RKO (cell line): ENCODE results near the gene PTP4A2.

ENCODE experiments used
- DNase-seq: peaks from one replicate; pipeline ENCODE4 v3.0.0-alpha.2; 2016; ENCODE audit warnings: low spot score

PTP4A2 gene

DNA sequence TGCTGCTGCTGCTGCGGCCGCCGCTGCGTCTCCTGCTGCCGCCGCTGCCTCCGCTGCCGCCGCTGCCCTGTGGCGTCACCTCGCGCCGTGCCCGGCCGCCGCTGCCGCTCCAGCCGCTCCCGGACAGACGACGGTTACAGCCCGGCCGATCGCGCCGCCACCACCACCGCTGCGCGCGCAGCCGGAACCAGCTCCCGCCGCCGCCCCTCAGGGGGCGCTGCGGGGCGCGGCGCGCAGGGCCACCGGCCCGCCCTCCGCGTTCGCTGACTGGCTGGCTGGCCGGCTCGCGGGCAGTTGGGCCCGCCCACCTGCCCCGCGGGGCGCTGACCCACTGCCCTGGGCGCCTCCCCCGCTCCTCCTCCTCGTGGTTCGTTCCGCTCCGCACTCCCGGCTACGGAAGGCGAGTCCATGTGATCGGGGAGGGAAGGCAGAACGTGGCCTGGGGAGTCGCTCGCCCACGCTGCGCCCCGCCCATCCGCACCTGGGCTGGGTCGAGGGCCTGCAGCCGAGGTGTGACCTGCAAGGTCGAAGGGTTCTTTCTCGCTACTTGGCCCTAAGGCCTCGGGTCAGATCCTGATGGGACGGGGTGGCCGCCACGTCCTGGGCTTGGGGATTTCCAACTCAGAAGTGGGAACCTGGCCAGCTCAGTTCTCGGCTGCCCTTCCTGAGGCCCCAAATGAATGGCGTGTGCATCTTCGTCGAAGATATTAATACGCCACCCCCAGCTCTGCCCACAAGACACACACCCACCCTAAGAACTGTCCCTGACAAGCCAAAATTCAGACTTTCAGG, at the start of gene PTP4A2:
Gene PTP4A2 (minus strand): TSS at position 185 of the 792 bp plus-strand sequence. CDS start 19,303 bp downstream, outside the sequence.
- DNase-seq: peak; percentile 95

- DNase-seq: no peak
Observed at GRCh38 chr1:31987135-31987619, 49.0 kb upstream of the PTP4A2 start.

GRCh38 chr1:31985430-31985829, 47.3 kb upstream of the PTP4A2 start:
- no peak for DNase-seq

DNA sequence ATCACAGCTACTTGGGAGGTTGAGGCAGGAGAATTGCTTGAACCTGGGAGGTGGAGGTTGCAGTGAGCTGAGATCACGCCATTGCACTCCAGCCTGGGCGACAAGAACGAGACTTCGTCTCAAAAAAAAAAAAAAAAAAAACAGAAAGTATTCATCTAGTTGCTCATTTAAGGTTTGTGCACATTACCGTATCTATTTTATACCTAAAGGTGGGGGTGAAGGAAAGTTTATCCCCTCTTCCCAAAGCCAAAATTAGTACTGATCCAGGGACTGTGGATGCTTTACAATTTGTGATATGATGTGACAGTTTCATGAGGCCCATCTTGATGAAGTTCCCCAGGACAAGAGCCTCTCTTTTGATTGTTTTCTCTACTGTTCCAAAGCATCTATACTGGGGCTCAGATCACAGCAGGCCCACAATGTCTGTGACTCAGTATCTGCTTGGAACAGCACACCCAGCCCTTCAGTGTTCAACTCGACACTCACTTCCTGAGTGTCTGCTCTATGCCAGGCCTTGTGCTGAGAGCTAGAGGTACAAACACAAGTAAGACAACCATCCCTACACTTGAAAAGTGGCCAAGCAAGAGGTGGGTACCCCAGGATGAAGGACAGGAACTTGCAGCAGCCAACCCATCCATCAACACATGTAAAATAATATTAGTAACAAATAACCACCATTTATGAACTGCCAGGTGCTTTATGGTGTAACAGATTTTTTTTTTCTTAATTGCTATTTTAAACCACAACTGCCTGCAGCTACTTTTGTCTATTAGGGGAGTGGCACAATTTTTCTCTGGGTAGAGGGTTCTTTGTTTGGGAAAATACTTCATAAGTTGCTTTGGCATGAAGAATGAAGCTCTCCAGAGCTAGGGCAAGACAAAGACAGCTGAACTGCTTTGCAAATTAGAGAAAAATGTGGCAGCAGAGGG, 46.5 kb upstream of the PTP4A2 start:
- no peak for DNase-seq

DNA sequence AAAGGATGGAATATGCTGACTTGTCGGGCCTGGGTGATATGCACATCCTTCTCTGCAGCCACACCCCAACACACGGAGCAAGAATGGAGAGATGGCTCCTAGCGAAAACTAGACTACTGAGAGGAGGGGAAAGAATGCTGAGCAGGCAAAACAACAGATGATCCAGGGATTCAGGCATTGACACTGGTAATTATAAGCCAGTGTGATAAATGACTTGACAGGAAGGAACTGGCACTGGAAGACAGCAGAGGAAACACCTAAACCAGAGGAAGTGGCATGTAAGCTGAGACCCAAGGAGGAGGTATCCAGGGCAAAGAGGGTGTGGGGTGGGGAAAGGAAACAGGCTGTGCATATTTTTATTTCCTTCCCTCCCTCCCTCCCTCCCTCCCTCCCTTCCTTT, 43.8 kb upstream of the PTP4A2 start:
- no peak for DNase-seq

DNA sequence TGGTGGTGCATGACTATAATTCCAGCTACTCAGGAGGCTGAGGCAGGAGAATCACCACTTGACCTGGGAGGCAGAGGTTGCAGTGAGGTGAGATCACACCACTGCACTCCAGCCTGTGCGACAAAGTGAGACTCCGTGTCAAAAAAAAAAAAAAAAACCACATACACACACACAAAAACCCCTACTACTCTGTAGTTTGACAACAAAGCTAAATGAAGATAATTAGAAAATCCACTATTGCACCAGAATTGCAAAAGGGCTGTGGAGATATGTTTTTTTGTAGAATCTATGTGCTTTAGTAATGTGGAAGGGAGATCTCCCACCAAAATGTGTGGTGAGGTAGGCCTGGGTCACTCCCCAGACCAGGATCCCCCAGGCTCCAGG, 43.3 kb upstream of the PTP4A2 start:
- DNase-seq: no peak

DNA sequence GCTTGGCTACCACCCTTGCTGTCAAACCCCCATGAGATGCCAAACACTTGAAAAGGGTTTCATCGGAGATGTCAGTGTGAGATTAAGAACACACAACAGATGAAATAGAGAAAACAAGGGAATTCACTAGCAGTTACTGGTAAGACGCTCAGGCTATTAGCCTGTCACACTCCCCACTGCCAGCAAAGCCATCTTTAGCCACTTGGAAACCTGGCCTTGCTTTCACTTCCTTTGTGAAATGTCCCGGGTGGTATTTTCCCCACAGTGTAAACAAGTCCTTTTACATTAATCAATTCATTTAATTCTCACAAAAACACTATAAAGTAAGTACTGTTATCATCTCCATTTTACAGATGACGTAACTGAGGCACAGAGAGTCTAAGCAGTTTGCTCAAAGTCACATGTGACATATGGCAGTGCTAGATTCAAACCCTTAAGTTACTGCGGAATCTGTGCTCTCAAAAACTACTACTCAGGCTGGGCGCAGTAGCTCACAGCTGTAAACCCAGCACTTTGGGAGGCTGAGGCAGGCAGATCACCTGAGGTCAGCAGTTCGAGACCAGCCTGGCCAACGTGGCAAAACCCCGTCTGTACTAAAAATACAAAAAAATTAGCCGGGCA, 42.8 kb upstream of the PTP4A2 start:
- DNase-seq: no peak

DNA sequence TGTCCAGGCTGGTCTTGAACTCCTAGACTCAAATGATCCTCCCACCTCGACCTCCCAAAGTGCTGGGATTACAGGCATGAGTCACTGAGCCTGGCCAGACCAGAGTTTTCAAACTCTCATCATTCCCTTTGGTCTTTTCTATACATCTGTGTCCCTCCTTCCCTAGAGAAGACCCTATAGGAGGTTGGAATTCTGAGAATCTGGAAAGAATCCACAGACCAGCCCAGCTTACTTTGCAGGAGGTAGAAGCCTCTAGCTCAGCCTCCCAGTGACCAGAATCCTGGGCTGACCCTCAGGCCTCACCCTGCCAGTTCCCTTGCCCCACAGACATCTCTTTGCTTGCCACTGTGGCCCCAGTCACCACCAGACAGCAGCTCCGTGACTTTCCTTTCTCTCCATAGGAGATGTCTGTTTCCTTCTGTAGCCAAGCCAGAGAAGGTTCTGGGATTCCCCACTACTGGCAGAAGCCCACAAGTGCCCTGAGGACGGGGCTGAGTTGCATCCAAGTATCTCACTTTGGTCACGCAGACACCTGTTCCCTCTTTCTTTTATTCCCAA, 40.8 kb upstream of the PTP4A2 start:
- no peak for DNase-seq

DNA sequence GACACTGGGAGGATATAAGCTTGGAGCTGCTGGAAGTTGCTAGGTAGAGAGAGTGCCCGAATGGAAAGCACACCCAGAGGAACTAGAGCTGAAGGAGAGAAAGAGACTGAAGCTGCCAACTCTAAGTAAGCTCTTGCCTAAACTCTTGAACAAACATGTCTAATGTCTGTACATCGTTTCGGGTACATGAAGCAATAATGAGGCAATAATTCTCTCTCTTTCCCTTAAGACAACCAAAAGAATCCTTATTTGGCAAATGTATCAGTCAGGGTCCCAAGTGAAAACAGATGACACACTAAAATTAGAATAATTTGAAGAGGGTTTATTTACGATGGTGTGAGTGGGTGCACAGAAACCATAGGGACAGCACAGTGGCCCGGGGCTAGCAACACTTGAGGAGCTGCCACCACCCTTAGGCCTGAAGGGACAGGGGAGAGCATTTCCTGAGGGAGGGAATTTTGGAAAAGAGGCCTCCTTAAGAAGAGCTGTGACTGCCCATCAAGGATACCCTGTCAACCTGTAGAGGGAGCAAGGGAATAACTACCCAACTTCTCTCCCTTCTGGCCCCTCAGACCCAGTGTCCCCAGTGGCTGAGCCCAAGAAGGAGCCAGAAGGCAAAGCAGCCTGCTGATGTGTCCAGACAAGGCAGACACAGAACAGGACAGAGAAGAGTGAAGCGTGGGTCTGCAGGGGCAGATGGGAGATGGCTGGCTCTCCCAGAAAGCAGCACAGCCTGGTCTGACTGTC, 39.4 kb upstream of the PTP4A2 start:
- peak; percentile 66 for DNase-seq

DNA sequence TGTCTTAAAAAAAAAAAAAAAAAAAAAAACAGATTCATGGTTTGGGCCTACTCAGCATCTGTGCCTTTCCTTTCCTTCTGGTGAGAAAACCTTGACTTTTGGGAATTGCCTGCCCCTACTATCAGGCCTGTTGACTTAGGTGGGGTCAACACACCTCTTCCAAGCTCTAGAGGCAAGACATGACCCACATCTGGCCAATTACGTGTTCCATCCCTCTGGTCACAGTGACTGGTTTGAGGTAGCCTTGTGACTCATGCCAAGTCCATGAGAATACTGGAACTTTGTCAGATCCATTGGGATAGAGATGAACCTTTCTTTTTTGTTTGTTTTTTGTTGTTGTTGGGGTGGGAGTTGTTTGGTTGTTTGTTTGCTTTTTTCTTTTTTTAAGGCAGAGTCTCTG, 38.2 kb upstream of the PTP4A2 start:
- DNase-seq: peak; percentile 39

- no peak for DNase-seq
Observed at GRCh38 chr1:31970873-31971272, 32.7 kb upstream of the PTP4A2 start.

GRCh38 chr1:31961536-31961935, 23.4 kb upstream of the PTP4A2 start:
- DNase-seq: no peak

DNA sequence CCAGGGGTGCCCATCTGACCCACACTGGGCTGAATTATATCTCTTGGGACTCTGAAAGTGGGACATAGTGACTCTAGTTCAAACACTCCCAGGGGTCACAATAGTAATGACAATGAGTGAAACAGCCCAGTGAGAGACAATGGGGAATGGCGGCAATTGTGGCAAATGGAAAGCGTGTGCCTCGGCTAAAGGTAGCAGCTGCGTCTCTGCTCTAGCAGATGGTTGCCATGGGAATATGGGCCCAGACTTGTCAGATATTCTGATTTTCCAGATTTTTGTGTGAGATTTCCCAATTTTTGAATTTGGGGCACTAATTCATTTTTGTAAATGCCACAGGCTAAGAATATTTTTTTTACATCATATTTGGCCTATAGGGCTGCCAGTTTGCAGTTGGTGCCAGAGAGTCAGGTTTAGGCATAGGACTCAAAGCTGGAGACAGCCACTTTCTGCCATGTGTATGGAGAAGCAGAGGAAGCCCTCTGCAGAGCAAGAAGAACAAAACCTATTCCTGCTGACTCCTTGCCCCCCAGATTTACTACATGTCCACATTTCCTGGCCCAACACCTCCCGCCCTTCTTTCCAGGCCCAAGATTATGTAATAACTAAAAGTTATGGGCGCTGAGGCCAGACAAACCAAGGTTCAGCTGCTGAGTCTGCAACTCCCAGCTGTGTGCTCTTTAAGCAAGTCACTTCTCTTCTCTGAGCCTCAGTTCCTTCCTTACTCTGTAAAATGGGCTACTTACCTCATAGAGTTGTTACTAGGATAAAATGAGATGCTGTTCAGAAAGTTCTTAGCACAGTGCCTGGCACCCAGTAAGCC, 21.6 kb upstream of the PTP4A2 start:
- no peak for DNase-seq

DNA sequence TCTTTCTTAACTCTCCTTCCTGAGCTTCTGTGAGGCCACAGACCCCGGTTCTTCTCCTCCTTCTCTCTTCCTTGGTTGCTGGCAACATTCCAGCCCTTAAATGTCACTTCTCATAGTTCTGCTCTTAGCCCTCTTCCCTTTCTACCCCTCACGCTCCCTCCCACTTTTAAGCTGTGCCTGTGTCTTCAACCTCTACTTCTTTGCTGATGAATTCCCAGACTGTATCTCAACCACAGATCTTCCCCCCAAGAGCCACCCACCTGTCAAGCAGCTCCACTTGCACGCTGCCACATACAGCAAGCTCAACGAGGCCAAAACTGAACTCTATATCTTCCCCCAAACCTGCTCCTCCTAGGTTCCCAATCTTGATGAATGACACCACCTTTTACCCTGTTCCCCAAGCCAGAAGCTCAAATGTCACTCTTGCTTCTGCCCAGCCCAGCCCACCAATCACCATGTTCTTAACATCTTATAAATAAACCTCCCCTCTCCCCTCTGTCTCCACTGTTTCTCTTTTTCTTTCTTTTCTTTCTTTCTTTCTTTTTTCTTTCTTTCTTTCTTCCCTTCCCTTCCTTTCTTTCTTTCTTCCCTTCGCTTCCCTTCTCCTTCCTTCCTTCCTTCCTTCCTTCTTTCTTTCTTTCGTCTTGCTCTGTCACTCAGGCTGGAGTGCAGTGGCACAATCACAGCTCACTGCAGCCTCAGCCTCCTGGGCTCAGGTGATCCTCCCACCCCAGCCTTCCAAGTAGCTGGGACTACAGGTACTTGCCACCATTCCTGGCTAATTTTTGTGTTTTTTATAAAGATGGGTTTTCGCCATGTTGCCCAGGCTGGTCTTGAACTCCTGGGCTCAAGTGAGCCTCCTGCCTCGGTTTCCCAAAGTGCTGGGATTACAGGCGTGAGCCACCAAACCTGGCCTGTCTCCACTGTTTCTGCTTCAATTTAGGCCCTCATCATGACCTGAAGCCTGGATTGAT, 19.8 kb upstream of the PTP4A2 start:
- DNase-seq: no peak

DNA sequence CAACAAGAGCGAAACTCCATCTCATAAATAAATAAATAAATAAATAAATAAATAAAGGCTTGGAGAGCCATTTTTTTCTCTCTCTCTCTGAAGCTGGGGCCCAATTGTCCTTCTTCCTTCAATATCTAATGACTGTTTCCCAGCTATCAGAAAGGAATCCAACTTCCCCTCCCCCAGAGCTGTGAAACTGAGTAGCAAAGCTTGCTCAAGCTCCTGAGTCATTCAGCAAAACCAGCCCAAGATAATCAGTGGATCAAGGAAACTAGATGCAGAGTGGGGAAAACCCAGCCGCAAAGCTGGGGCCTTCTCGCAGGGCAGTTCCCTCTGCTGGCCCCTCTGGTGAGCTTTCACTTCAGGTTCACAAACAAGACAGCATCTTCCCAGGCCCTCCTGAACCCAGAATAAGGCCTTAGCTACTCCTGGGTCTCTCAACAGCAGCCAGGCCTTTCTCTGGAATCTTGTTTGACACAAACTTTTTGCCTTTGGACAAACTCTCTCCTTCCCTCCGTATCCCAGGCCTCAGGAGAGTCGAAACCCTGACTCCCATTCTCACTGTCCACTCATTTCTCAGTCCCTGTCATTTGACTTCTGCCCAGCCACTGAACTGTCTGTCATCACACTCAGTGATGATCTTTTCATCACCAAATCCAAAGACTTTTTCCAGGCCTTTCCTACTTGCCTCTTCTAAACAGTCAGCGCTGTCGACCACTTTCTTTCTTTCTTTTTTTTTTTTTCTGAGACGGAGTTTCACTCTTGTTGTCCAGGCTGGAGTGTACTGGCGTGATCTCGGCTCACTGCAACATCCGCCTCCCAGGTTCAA, 18.0 kb upstream of the PTP4A2 start:
- peak; percentile 44 for DNase-seq

DNA sequence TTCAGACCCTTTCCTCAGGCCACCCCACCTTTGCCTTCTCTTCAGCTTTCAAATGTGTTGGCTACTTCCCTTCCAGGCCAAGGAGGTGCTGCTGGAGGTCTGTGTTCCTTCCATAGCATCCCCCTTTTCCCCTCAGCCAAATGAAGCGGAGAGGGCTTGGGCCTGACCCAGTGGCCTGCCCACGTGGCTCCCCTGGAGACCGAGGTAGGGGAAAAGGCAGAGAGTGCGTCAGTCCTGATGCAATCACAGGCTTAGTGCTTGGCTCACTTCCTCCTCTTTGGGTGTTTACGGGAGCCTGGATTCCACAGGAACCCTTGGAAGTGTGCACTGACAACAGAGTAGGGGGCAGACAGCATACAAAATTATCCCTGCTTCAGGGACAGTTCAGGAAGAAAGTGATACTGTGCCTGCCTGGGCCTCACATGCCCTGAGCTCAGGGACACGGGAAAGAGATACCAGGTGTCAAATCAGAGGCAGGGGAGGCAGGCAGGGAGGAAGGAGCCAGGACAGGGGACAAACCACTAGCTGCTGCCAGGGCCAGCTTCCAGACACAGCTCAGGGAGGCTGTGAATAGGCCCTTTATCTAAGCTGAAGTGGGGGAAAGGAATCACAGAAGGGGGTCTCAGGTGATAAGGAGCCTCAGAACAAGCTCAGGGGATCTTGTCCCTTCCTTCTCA, 16.6 kb upstream of the PTP4A2 start:
- peak; percentile 36 for DNase-seq

GRCh38 chr1:31952825-31953220, 14.7 kb upstream of the PTP4A2 start:
- no peak for DNase-seq

DNA sequence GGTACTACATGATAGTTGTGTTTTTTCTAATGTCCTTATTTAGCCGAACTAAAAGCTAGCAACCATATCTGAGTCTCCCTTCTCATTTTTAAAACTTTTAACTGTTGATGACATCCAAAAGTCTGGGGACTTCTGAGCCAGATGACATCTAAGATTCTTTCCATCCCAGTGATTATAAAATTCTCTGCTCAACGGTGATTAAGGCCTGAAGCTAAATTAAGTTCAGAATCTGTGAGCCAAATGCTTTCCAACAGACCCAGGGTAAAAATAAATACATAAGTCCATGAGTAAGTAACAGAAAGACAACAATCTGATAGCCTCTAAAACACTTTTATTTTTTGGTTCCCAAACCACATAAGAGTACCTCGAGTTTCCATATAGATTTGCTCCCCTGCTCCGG, 13.1 kb upstream of the PTP4A2 start:
- no peak for DNase-seq
